RWPE2 (cell line): ENCODE results near the gene CD247.

ENCODE experiments used
- ATAC-seq: fragments of 200-7000 bp; cut with Tn5 transposase; 3 replicates; pipeline ENCODE4 v1.9.1; 2021; ENCODE audit warnings: low read depth
- DNase-seq: peaks from one replicate; pipeline ENCODE4 v3.0.0-alpha.2; 2020; ENCODE audit warnings: low spot score
- H3K27ac ChIP-seq: fragments of 450-650 bp; 2 replicates; pipeline ENCODE4 v1.5.1; 2017; ENCODE audit warnings: mild to moderate bottlenecking; ENCODE audit not compliant: poor library complexity, severe bottlenecking
- H3K27me3 ChIP-seq: fragments of 250-450 bp; sonication (Bioruptor Pico); 2 replicates; pipeline ENCODE4 v1.5.1; 2021; ENCODE audit warnings: mild to moderate bottlenecking, moderate library complexity; ENCODE audit not compliant: insufficient read depth, poor library complexity, severe bottlenecking
- H3K36me3 ChIP-seq: fragments of 250-450 bp; sonication (Bioruptor Pico); 2 replicates; pipeline ENCODE4 v1.5.1; 2020; ENCODE audit warnings: low read depth, mild to moderate bottlenecking, moderate library complexity
- H3K4me1 ChIP-seq: fragments of 250-450 bp; sonication (Bioruptor Pico); 2 replicates; pipeline ENCODE4 v1.5.1; 2021; ENCODE audit warnings: mild to moderate bottlenecking, moderate library complexity; ENCODE audit not compliant: insufficient read depth, poor library complexity, severe bottlenecking
- H3K4me3 ChIP-seq: fragments of 250-450 bp; sonication (Bioruptor Pico); 2 replicates; pipeline ENCODE4 v1.5.1; 2021; ENCODE audit warnings: mild to moderate bottlenecking, moderate library complexity; ENCODE audit not compliant: severe bottlenecking
- H3K9me3 ChIP-seq: fragments of 250-450 bp; sonication (Bioruptor Pico); 2 replicates; pipeline ENCODE4 v1.5.1; 2021; ENCODE audit warnings: mild to moderate bottlenecking, moderate library complexity; ENCODE audit not compliant: severe bottlenecking
- TF ChIP-seq, protein P1 (sequence below): fragments of 450-650 bp; IDR thresholded peaks from one replicate; pipeline ENCODE4 v1.5.1; 2017; ENCODE audit warnings: mild to moderate bottlenecking, moderate library complexity; ENCODE audit not compliant: poor library complexity, severe bottlenecking

CD247 gene

DNA sequence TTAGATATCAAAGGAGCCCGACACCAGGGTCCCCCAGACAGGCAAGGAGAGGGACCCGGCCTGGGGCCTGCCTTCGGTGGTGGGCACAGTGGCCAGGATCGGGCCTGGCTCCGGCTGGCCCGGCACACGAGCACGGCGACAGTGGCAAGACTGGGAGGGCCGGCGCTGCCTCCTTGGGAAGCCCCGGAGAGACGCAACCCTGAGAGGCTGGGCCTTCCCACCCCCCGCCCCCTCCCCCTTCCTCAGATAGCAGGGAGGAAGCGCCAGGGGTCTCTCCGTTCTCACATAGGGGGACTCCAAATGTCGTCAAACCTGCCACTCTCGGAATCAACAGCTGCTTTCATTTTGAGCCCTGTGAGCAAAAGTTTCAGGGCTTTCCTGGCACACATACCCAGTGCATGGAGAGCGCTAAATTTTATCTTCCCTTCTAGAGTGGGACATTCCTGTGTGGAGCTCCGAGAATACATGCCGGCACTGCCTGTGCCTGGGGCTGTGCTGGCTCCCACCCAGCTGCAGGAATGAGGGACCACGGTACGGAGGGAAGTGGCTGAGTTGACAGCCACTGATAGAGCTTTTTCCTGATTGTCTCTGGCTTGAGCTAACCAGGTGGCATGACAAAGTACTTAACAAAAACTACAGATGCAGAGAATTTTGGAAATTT lies 62.4 kb downstream of the CD247 start:
- TF ChIP-seq, protein P1, sequence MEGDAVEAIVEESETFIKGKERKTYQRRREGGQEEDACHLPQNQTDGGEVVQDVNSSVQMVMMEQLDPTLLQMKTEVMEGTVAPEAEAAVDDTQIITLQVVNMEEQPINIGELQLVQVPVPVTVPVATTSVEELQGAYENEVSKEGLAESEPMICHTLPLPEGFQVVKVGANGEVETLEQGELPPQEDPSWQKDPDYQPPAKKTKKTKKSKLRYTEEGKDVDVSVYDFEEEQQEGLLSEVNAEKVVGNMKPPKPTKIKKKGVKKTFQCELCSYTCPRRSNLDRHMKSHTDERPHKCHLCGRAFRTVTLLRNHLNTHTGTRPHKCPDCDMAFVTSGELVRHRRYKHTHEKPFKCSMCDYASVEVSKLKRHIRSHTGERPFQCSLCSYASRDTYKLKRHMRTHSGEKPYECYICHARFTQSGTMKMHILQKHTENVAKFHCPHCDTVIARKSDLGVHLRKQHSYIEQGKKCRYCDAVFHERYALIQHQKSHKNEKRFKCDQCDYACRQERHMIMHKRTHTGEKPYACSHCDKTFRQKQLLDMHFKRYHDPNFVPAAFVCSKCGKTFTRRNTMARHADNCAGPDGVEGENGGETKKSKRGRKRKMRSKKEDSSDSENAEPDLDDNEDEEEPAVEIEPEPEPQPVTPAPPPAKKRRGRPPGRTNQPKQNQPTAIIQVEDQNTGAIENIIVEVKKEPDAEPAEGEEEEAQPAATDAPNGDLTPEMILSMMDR: no peak
- no peak for DNase-seq
- Histone ChIP-seq H3K27me3 (no peaks in the 10 kb centered on the region), H3K27ac (no peak overlapping the region), H3K4me1 (no peaks in the 10 kb centered on the region), H3K4me3 (peak overlapping the region; percentile 44), H3K36me3 (no peaks in the 10 kb centered on the region), H3K9me3 (no peaks in the 10 kb centered on the region)
- peak; percentile 33; the same call in 1 of the 3 replicates for ATAC-seq

DNA sequence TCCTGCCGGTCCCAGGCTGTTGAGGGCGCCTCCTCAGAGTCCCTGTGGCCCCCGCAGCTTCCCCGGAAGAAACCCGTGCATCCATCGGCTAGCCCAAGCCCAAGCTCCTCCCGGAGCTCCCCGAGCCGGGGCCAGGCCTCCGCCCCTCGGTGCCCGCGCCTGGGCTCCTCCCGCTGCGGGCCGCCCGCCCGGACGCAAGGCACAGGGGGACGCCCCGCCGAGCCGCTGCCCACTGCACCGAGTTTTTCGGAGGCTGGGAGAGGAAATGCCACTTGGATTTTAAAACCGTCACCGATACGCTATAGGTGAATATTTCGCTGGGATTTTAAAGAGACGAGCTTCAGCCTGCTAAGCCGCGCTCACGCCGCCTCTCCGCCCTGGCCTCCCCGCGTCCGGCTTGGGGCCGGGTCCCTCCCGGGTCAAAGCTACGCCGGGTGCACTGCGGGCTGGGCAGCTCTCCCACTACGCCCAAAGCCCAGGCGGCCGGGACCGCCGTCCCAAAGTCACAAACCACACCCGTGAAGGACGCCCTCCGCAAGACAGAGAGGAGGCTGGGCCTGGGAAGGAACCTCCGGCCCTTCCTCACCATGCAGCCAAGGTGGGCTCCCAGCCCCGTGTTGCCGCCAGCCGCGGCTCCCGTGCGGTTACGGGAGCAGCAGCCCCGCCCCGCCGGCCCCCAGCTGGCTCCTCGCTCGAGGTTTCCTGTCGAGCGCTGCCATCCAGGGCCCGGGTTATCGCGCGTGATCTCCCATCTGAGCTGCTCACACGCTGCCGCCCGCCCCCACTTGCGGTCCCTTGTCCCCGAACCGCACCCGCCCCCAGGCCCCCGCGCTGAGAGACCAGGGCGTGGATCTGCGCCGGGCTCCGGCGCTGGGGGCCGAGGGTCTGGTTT lies 63.2 kb downstream of the CD247 start:
- DNase-seq: no peak
- ATAC-seq: peak; percentile 73
- TF ChIP-seq, protein P1: no peak
- Histone ChIP-seq H3K27ac (no peak overlapping the region), H3K4me1 (no peaks in the 10 kb centered on the region), H3K9me3 (no peaks in the 10 kb centered on the region), H3K27me3 (no peaks in the 10 kb centered on the region), H3K4me3 (peak overlapping the region; percentile 44), H3K36me3 (no peaks in the 10 kb centered on the region)

DNA sequence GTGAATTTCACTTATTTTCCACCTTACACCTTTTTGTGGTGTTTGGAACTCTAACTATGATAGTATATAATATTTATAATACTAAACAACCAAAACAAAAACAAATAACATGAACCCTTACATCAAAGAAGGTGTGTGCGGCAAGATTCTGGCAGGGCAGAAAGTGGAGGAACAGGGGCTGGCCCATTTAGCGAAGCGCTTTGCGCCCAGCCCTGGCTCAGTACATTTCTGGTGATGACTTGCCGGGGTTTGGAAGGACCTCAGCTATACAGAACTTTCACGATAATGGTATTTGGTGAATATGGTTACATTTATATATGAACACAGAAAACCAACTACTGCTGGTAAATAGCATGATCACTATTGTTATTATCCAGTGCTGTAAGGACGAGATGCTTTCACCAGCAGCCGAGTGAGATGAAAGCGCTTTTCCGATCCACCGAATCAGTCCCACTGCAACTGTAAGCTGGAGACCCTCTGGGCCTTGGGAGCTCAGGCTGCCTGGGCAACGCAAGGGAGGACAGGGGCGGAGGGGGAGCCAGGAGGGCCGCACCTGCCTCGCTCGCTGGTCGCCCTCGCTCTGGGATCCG lies 63.9 kb downstream of the CD247 start:
- Histone ChIP-seq H3K27ac (no peak overlapping the region), H3K36me3 (no peaks in the 10 kb centered on the region), H3K4me1 (no peaks in the 10 kb centered on the region), H3K9me3 (no peaks in the 10 kb centered on the region), H3K27me3 (no peaks in the 10 kb centered on the region), H3K4me3 (peak overlapping the region; percentile 44)
- TF ChIP-seq, protein P1: no peak
- no peak for ATAC-seq
- DNase-seq: no peak

DNA sequence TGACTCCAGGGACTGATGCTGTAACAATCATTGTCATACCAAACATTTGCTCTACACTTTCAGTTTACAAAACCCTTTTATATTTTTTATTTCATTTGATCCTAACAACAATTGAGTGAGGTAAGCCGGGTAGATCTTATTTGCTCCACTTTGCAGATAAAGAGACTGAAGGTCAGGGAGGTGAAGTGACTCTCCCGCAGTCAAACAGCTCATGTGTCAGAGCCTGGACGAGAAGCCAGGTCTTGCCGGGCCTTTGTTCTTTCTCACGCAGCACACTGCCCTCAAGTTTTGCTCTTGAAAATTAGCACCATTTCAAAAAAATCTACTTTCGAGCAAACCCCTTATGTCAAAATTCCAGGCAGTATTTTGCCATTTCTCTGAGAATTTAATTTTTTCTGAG lies 65.2 kb downstream of the CD247 start:
- DNase-seq (no peak), ATAC-seq (no peak)
- no peaks in the 10 kb centered on the region for H3K36me3 ChIP-seq
- H3K27ac ChIP-seq: no peak overlapping the region
- H3K27me3 ChIP-seq: no peaks in the 10 kb centered on the region
- TF ChIP-seq, protein P1: no peak
- no peak overlapping the region for H3K4me3 ChIP-seq
- no peaks in the 10 kb centered on the region for H3K4me1 ChIP-seq
- no peaks in the 10 kb centered on the region for H3K9me3 ChIP-seq
